ENCODE data around the gene OSMR.

- TF ChIP-seq CTCF (IDR thresholded peaks at IDR 0.05 in 2 of 3, conservative IDR thresholded peaks at IDR 0.05 in 1 of 3; ENCODE audit: borderline replicate concordance in 1 of 3, insufficient read depth in 1 of 3, low read depth in 2 of 3, low read length in 2 of 3) = no peak
- no peak for TF ChIP-seq REST (IDR thresholded peaks at IDR 0.05; ENCODE audit: low read depth)
- no peak for TF ChIP-seq POLR2A (IDR thresholded peaks at IDR 0.05; ENCODE audit: borderline replicate concordance, extremely low read depth, insufficient read depth, insufficient read length)
- TF ChIP-seq FOSL1 (IDR thresholded peaks at IDR 0.05; ENCODE audit: low read depth) = no peak
- TF ChIP-seq EZH2phosphoT487 (IDR thresholded peaks at IDR 0.05; ENCODE audit: borderline replicate concordance) = no peak
- TF ChIP-seq ATF3 (IDR thresholded peaks at IDR 0.05) = no peak
- TF ChIP-seq ZBTB33 (IDR thresholded peaks at IDR 0.05; ENCODE audit: extremely low read depth, insufficient replicate concordance, low read length) = no peak
- TF ChIP-seq ZFX (IDR thresholded peaks at IDR 0.05) = no peak
- TF ChIP-seq CEBPB (IDR thresholded peaks at IDR 0.05; ENCODE audit: low read depth) = no peak
- TF ChIP-seq MAX (IDR thresholded peaks at IDR 0.05) = no peak
- no peak for TF ChIP-seq SRF (IDR thresholded peaks at IDR 0.05; ENCODE audit: low read depth)
- no peak for TF ChIP-seq EGR1 (IDR thresholded peaks at IDR 0.05; ENCODE audit: low read depth)
- TF ChIP-seq JUND (IDR thresholded peaks at IDR 0.05) = no peak
Measured at GRCh38 chr5:38944282-38944681, 98.5 kb downstream of the OSMR start.

Data from HCT116 (cell line).